ENCODE results near the gene PKN2.

PKN2 gene

GRCh38 chr1:88737338-88737927 is 53.4 kb downstream of the PKN2 start:
- no peak overlapping the region for H3K4me2 ChIP-seq (ENCODE audit: insufficient read depth, low read length)
- peaks cover 80% of the 10 kb centered on the region for H3K79me2 ChIP-seq (ENCODE audit: insufficient read depth, low read length)
- no peak overlapping the region for H2AFZ ChIP-seq (ENCODE audit: low read depth, low read length)
- peaks cover 29% of the 10 kb centered on the region for H3K36me3 ChIP-seq (ENCODE audit: insufficient read depth, low read length)
- TF ChIP-seq EZH2 (IDR thresholded peaks at IDR 0.05; ENCODE audit: borderline replicate concordance, low read depth, low read length, severe bottlenecking): no peak
- no peak for TF ChIP-seq CTCF (IDR thresholded peaks at IDR 0.05; ENCODE audit: borderline replicate concordance, extremely low read depth, low read length, poor library complexity, severe bottlenecking)
- DNase-seq: no peak
- no peaks in the 10 kb centered on the region for H3K27me3 ChIP-seq (ENCODE audit: insufficient read depth, low read length, poor library complexity)
- H3K4me3 ChIP-seq (ENCODE audit: low read depth in 1 of 2, low read length in 2 of 2): no peak overlapping the region
- H3K9ac ChIP-seq (ENCODE audit: low read depth, low read length): no peak overlapping the region
- no peaks in the 10 kb centered on the region for H3K4me1 ChIP-seq (ENCODE audit: insufficient read depth, low read length)
- H3K27ac ChIP-seq (ENCODE audit: low read length): no peak overlapping the region
- peaks cover 15% of the 10 kb centered on the region for H3K9me3 ChIP-seq (ENCODE audit: insufficient read depth, low read length, severe bottlenecking)
- no peak for ATAC-seq (ENCODE audit: insufficient read depth, low read depth)
- H4K20me1 ChIP-seq (ENCODE audit: insufficient read depth, low read length): peaks cover 21% of the 10 kb centered on the region

- no peak for TF ChIP-seq EZH2 (IDR thresholded peaks at IDR 0.05; ENCODE audit: borderline replicate concordance, low read depth, low read length, severe bottlenecking)
- TF ChIP-seq CTCF (IDR thresholded peaks at IDR 0.05; ENCODE audit: borderline replicate concordance, extremely low read depth, low read length, poor library complexity, severe bottlenecking): no peak
- no peak overlapping the region for H3K4me2 ChIP-seq (ENCODE audit: insufficient read depth, low read length)
Observed at GRCh38 chr1:88740784-88741183, 56.7 kb downstream of the PKN2 start.

GRCh38 chr1:88741413-88741812 is 57.3 kb downstream of the PKN2 start:
- ATAC-seq (ENCODE audit: insufficient read depth, low read depth) (no peak), DNase-seq (no peak)
- Histone ChIP-seq H3K4me2 (ENCODE audit: insufficient read depth, low read length) (no peak overlapping the region), H3K79me2 (ENCODE audit: insufficient read depth, low read length) (peaks cover 43% of the 10 kb centered on the region), H2AFZ (ENCODE audit: low read depth, low read length) (no peak overlapping the region), H4K20me1 (ENCODE audit: insufficient read depth, low read length) (peaks cover 21% of the 10 kb centered on the region), H3K9ac (ENCODE audit: low read depth, low read length) (no peak overlapping the region), H3K27me3 (ENCODE audit: insufficient read depth, low read length, poor library complexity) (no peaks in the 10 kb centered on the region), H3K4me1 (ENCODE audit: insufficient read depth, low read length) (no peaks in the 10 kb centered on the region), H3K9me3 (ENCODE audit: insufficient read depth, low read length, severe bottlenecking) (no peaks in the 10 kb centered on the region), H3K4me3 (ENCODE audit: low read depth in 1 of 2, low read length in 2 of 2) (no peak overlapping the region), H3K36me3 (ENCODE audit: insufficient read depth, low read length) (peaks cover 52% of the 10 kb centered on the region), H3K27ac (ENCODE audit: low read length) (no peak overlapping the region)
- no peak for TF ChIP-seq EZH2 (IDR thresholded peaks at IDR 0.05; ENCODE audit: borderline replicate concordance, low read depth, low read length, severe bottlenecking)
- no peak for TF ChIP-seq CTCF (IDR thresholded peaks at IDR 0.05; ENCODE audit: borderline replicate concordance, extremely low read depth, low read length, poor library complexity, severe bottlenecking)

More at GRCh38 chr1:88740784-88741183, 56.7 kb downstream of the PKN2 start:
- peaks cover 48% of the 10 kb centered on the region for H3K36me3 ChIP-seq (ENCODE audit: insufficient read depth, low read length)
- H3K4me1 ChIP-seq (ENCODE audit: insufficient read depth, low read length): no peaks in the 10 kb centered on the region
- no peak overlapping the region for H2AFZ ChIP-seq (ENCODE audit: low read depth, low read length)
- peaks cover 49% of the 10 kb centered on the region for H3K79me2 ChIP-seq (ENCODE audit: insufficient read depth, low read length)
- peaks cover 21% of the 10 kb centered on the region for H4K20me1 ChIP-seq (ENCODE audit: insufficient read depth, low read length)
- no peaks in the 10 kb centered on the region for H3K27me3 ChIP-seq (ENCODE audit: insufficient read depth, low read length, poor library complexity)
- no peak overlapping the region for H3K27ac ChIP-seq (ENCODE audit: low read length)
- no peak overlapping the region for H3K9ac ChIP-seq (ENCODE audit: low read depth, low read length)
- DNase-seq (no peak), ATAC-seq (ENCODE audit: insufficient read depth, low read depth) (no peak)
- H3K4me3 ChIP-seq (ENCODE audit: low read depth in 1 of 2, low read length in 2 of 2): no peak overlapping the region
- peaks cover 2% of the 10 kb centered on the region for H3K9me3 ChIP-seq (ENCODE audit: insufficient read depth, low read length, severe bottlenecking)

Measured in DND-41 (cell line).